ENCODE results near the gene FNDC3B.

Gene FNDC3B

DNA sequence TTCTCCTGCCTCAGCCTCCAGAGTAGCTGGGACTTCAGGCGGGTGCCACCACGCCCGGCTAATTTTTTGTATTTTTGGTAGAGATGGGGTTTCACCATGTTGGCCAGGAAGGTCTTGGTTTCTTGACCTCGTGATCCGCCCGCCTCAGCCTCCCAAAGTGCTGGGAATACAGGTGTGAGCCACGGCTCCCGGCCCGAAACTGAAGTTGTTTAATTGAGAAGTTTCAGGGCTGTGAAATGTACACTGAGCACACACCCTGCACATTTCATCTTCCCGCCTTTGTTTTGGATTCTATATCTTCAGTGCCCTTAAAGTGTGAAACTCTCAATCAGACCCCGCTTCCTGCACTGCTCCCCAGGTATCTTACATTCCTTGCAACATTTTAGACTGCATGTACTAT lies 149.1 kb downstream of the FNDC3B start:
- Histone ChIP-seq H3K4ac (ENCODE audit: low read length) (no peak overlapping the region), H3K9me3 (replicated peaks in 1 of 2; ENCODE audit: control insufficient read depth in 2 of 2, insufficient read depth in 1 of 2, low read depth in 1 of 2, low read length in 2 of 2) (no peaks in the 10 kb centered on the region), H3K36me3 (replicated peaks in 1 of 2; ENCODE audit: control insufficient read depth in 2 of 2, insufficient read depth in 2 of 2, low read length in 2 of 2) (peaks cover 0 to 13% of the 10 kb centered on the region in 2 donors), H4K8ac (ENCODE audit: low read depth, low read length) (no peak overlapping the region), H2BK5ac (ENCODE audit: low read length) (no peak overlapping the region), H3K14ac (ENCODE audit: low read length) (no peak overlapping the region), H4K91ac (ENCODE audit: low read depth, low read length, poor library complexity) (no peak overlapping the region), H3K4me1 (ENCODE audit: control insufficient read depth in 2 of 2, insufficient read depth in 1 of 2, low read depth in 1 of 2, low read length in 2 of 2) (peaks cover 0 to 5% of the 10 kb centered on the region in 2 donors), H2BK15ac (ENCODE audit: low read length) (no peak overlapping the region), H3K79me1 (ENCODE audit: low read depth, low read length) (peaks cover 1% of the 10 kb centered on the region), H2AFZ (ENCODE audit: low read length) (no peak overlapping the region), H2BK120ac (ENCODE audit: low read depth, low read length) (no peak overlapping the region), H2AK5ac (ENCODE audit: low read depth, low read length) (no peak overlapping the region), H3K4me3 (ENCODE audit: low read length in 2 of 2) (no peak overlapping the region), H3K23ac (ENCODE audit: low read depth, low read length, poor library complexity) (no peak overlapping the region), H3K27me3 (ENCODE audit: control insufficient read depth in 3 of 3, insufficient read depth in 3 of 3, low read depth in 1 of 3, low read length in 3 of 3) (no peaks in the 10 kb centered on the region), H2BK12ac (ENCODE audit: low read length) (no peak overlapping the region), H3K18ac (ENCODE audit: low read length) (no peak overlapping the region), H3K4me2 (ENCODE audit: insufficient read depth, low read length, poor library complexity, severe bottlenecking) (no peak overlapping the region), H3K27ac (replicated peaks; ENCODE audit: low read length) (no peak overlapping the region), H3K9ac (ENCODE audit: low read depth, low read length, poor library complexity) (no peak overlapping the region)
- no CpG with 5 or more reads among the region's 11 CpGs for WGBS, 2 donors (ENCODE audit: extremely low coverage in 2 of 2, insufficient read length in 2 of 2, insufficient replicate concordance in 1 of 2)
- DNase-seq (ENCODE audit: low spot score): no peak

DNA sequence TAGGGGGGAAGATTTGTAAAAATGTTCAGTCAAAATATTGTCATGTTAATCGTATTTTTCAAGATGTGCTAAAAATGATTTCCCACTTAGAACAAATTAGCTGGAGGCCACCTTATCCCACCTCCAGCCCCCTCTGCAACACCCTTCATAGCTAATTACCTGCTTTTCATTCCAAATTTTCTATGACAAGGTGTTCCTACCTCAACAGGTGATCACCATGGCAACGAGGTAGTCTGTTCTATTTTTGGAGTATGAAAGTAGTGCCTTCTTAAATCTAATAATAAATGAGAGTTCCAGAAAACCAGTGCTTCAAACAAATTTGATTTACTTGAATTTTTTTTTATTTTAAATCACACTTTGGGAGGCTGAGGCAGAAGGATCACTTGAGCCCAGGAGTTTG lies 149.8 kb downstream of the FNDC3B start:
- no CpG with 5 or more reads among the region's 2 CpGs for WGBS, 2 donors (ENCODE audit: extremely low coverage in 2 of 2, insufficient read length in 2 of 2, insufficient replicate concordance in 1 of 2)

DNA sequence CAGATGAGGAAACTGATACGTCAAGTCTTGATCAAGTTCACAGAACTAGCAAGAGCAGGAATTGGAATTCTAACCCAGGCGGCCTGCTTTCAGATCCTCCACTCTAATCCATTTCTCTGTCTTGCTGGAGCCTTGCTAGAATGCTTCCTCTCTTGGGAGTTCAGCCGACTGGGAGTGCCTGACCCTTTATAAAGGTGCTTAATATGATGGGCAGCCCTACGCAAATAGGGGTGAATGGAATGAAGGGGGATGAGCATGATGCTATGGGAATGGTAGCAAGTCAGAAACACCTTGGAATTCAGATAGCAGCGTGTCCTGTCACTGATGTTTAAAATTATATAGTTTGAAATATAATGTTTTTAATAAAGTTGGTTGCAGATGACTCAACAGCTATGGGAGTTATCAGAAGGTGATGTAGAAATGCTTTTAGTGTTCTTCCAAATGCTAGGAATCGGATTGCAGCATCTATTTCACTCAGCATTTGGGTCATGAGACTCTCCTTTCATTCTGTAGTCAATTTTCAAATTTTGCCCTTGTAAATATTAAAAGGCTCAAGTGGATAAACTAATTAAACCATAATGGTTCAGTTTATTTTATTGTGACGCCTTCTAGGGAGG lies 150.7 kb downstream of the FNDC3B start:
- no peaks in the 10 kb centered on the region for H3K9me3 ChIP-seq (replicated peaks in 1 of 2; ENCODE audit: control insufficient read depth in 2 of 2, insufficient read depth in 1 of 2, low read depth in 1 of 2, low read length in 2 of 2)
- WGBS, 2 donors (ENCODE audit: extremely low coverage in 2 of 2, insufficient read length in 2 of 2, insufficient replicate concordance in 1 of 2): no CpG with 5 or more reads among the region's 7 CpGs
- no peak overlapping the region for H3K23ac ChIP-seq (ENCODE audit: low read depth, low read length, poor library complexity)
- no peak overlapping the region for H3K4me3 ChIP-seq (ENCODE audit: low read length in 2 of 2)
- no peak overlapping the region for H3K9ac ChIP-seq (ENCODE audit: low read depth, low read length, poor library complexity)
- H3K4me2 ChIP-seq (ENCODE audit: insufficient read depth, low read length, poor library complexity, severe bottlenecking): no peak overlapping the region
- no peak overlapping the region for H3K27ac ChIP-seq (replicated peaks; ENCODE audit: low read length)
- H2AFZ ChIP-seq (ENCODE audit: low read length): no peak overlapping the region
- no peak overlapping the region for H2BK120ac ChIP-seq (ENCODE audit: low read depth, low read length)
- no peak overlapping the region for H4K91ac ChIP-seq (ENCODE audit: low read depth, low read length, poor library complexity)
- no peak overlapping the region for H4K8ac ChIP-seq (ENCODE audit: low read depth, low read length)
- peaks cover 1% of the 10 kb centered on the region for H3K79me1 ChIP-seq (ENCODE audit: low read depth, low read length)
- no peak overlapping the region for H2BK15ac ChIP-seq (ENCODE audit: low read length)
- H2BK12ac ChIP-seq (ENCODE audit: low read length): no peak overlapping the region
- no peak overlapping the region for H3K4ac ChIP-seq (ENCODE audit: low read length)
- no peak overlapping the region for H2BK5ac ChIP-seq (ENCODE audit: low read length)
- no peak overlapping the region for H2AK5ac ChIP-seq (ENCODE audit: low read depth, low read length)
- no peak overlapping the region for H3K14ac ChIP-seq (ENCODE audit: low read length)
- no peaks in the 10 kb centered on the region for H3K27me3 ChIP-seq (ENCODE audit: control insufficient read depth in 3 of 3, insufficient read depth in 3 of 3, low read depth in 1 of 3, low read length in 3 of 3)
- DNase-seq (ENCODE audit: low spot score): no peak
- peaks cover 0 to 12% of the 10 kb centered on the region in 2 donors for H3K4me1 ChIP-seq (ENCODE audit: control insufficient read depth in 2 of 2, insufficient read depth in 1 of 2, low read depth in 1 of 2, low read length in 2 of 2)
- peaks cover 0 to 9% of the 10 kb centered on the region in 2 donors for H3K36me3 ChIP-seq (replicated peaks in 1 of 2; ENCODE audit: control insufficient read depth in 2 of 2, insufficient read depth in 2 of 2, low read length in 2 of 2)
- no peak overlapping the region for H3K18ac ChIP-seq (ENCODE audit: low read length)

More for the DNA sequence above, 149.8 kb downstream of the FNDC3B start:
- Histone ChIP-seq H3K4ac (ENCODE audit: low read length) (no peak overlapping the region), H3K4me2 (ENCODE audit: insufficient read depth, low read length, poor library complexity, severe bottlenecking) (no peak overlapping the region), H4K8ac (ENCODE audit: low read depth, low read length) (no peak overlapping the region), H2AFZ (ENCODE audit: low read length) (no peak overlapping the region), H3K9ac (ENCODE audit: low read depth, low read length, poor library complexity) (no peak overlapping the region), H3K23ac (ENCODE audit: low read depth, low read length, poor library complexity) (no peak overlapping the region), H4K91ac (ENCODE audit: low read depth, low read length, poor library complexity) (no peak overlapping the region), H3K27ac (replicated peaks; ENCODE audit: low read length) (no peak overlapping the region), H3K4me1 (ENCODE audit: control insufficient read depth in 2 of 2, insufficient read depth in 1 of 2, low read depth in 1 of 2, low read length in 2 of 2) (peaks cover 0 to 7% of the 10 kb centered on the region in 2 donors), H3K4me3 (ENCODE audit: low read length in 2 of 2) (no peak overlapping the region), H3K9me3 (replicated peaks in 1 of 2; ENCODE audit: control insufficient read depth in 2 of 2, insufficient read depth in 1 of 2, low read depth in 1 of 2, low read length in 2 of 2) (no peaks in the 10 kb centered on the region), H3K79me1 (ENCODE audit: low read depth, low read length) (peaks cover 1% of the 10 kb centered on the region), H2BK15ac (ENCODE audit: low read length) (no peak overlapping the region), H2BK12ac (ENCODE audit: low read length) (no peak overlapping the region), H3K36me3 (replicated peaks in 1 of 2; ENCODE audit: control insufficient read depth in 2 of 2, insufficient read depth in 2 of 2, low read length in 2 of 2) (peaks cover 0 to 13% of the 10 kb centered on the region in 2 donors), H3K14ac (ENCODE audit: low read length) (no peak overlapping the region), H2AK5ac (ENCODE audit: low read depth, low read length) (no peak overlapping the region), H2BK5ac (ENCODE audit: low read length) (no peak overlapping the region), H3K18ac (ENCODE audit: low read length) (no peak overlapping the region), H3K27me3 (ENCODE audit: control insufficient read depth in 3 of 3, insufficient read depth in 3 of 3, low read depth in 1 of 3, low read length in 3 of 3) (no peaks in the 10 kb centered on the region), H2BK120ac (ENCODE audit: low read depth, low read length) (no peak overlapping the region)
- DNase-seq (ENCODE audit: low spot score): no peak

DNA sequence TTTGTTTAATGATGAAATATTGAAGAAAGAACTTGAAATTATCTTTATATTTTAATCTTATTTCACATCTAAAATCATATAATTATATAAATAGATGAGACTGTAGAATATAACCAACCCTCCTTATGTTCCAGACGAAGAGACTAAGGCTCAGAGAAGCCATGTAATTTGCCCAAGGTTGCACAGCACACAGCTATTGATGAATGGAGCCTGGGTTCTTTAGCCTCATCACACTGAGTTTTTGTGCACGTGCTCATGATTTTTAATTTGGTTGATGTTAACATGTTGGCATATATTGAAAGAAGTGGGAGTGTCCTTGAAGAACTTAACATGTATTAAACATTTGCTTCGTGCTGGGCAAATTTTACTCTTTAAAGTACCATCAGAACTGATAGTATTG lies 151.6 kb downstream of the FNDC3B start:
- no peak overlapping the region for H3K23ac ChIP-seq (ENCODE audit: low read depth, low read length, poor library complexity)
- H3K18ac ChIP-seq (ENCODE audit: low read length): no peak overlapping the region
- no peak overlapping the region for H2BK15ac ChIP-seq (ENCODE audit: low read length)
- no peak overlapping the region for H3K14ac ChIP-seq (ENCODE audit: low read length)
- no peak overlapping the region for H3K4me3 ChIP-seq (ENCODE audit: low read length in 2 of 2)
- H4K91ac ChIP-seq (ENCODE audit: low read depth, low read length, poor library complexity): no peak overlapping the region
- H3K36me3 ChIP-seq (replicated peaks in 1 of 2; ENCODE audit: control insufficient read depth in 2 of 2, insufficient read depth in 2 of 2, low read length in 2 of 2): peaks cover 0 to 8% of the 10 kb centered on the region in 2 donors
- H3K9ac ChIP-seq (ENCODE audit: low read depth, low read length, poor library complexity): no peak overlapping the region
- H2BK120ac ChIP-seq (ENCODE audit: low read depth, low read length): no peak overlapping the region
- H3K9me3 ChIP-seq (replicated peaks in 1 of 2; ENCODE audit: control insufficient read depth in 2 of 2, insufficient read depth in 1 of 2, low read depth in 1 of 2, low read length in 2 of 2): no peaks in the 10 kb centered on the region
- peaks cover 1% of the 10 kb centered on the region for H3K79me1 ChIP-seq (ENCODE audit: low read depth, low read length)
- no peak overlapping the region for H2AFZ ChIP-seq (ENCODE audit: low read length)
- H4K8ac ChIP-seq (ENCODE audit: low read depth, low read length): no peak overlapping the region
- no peak overlapping the region for H2BK12ac ChIP-seq (ENCODE audit: low read length)
- no peaks in the 10 kb centered on the region for H3K27me3 ChIP-seq (ENCODE audit: control insufficient read depth in 3 of 3, insufficient read depth in 3 of 3, low read depth in 1 of 3, low read length in 3 of 3)
- no peak for DNase-seq (ENCODE audit: low spot score)
- no peak overlapping the region for H3K27ac ChIP-seq (replicated peaks; ENCODE audit: low read length)
- H2BK5ac ChIP-seq (ENCODE audit: low read length): no peak overlapping the region
- H3K4me1 ChIP-seq (ENCODE audit: control insufficient read depth in 2 of 2, insufficient read depth in 1 of 2, low read depth in 1 of 2, low read length in 2 of 2): peaks cover 4 to 20% of the 10 kb centered on the region in 2 donors
- no peak overlapping the region for H3K4me2 ChIP-seq (ENCODE audit: insufficient read depth, low read length, poor library complexity, severe bottlenecking)
- no CpG with 5 or more reads among the region's 3 CpGs for WGBS, 2 donors (ENCODE audit: extremely low coverage in 2 of 2, insufficient read length in 2 of 2, insufficient replicate concordance in 1 of 2)
- no peak overlapping the region for H2AK5ac ChIP-seq (ENCODE audit: low read depth, low read length)
- no peak overlapping the region for H3K4ac ChIP-seq (ENCODE audit: low read length)
